Right lung (tissue), 5 donors: Measurements from ENCODE around the gene RIMBP3C. TPM values are rescaled to one million over a fixed set of nuclear protein-coding genes. Genes with fewer than 3 reads are reported as not detected.
"Not testable (repeated sequence)": the region's sequence is repeated elsewhere in the genome, so short reads cannot be mapped to it uniquely, and the experiment has no call there.

ENCODE experiments used
- DNase-seq, 2 donors: peaks; one replicate each; pipeline ENCODE4 v3.0.0-alpha.2; 2013
- polyA plus RNA-seq, 5 donors: library from polyadenylated mRNA; unstranded; fragments of 120-200 nt; gene quantifications; one replicate each; pipeline versions ENCODE4 v1.2.1 to v1.2.3, GENCODE V29; 2013; ENCODE audit warnings: inconsistent platforms in 1 of 5, low replicate concordance in 1 of 5; ENCODE audit not compliant: insufficient read length in 5 of 5, insufficient read depth in 1 of 5

The RIMBP3C gene
- polyA plus RNA-seq, 5 donors: 0.09 to 0.27 (median 0.24) TPM; not detected in 1

GRCh38 chr22:21573293-21573734, 22.1 kb upstream of the RIMBP3C start:
- DNase-seq: no peak

GRCh38 chr22:21571679-21572078, 20.4 kb upstream of the RIMBP3C start:
- DNase-seq: no peak

- no peak for DNase-seq
Observed at GRCh38 chr22:21570398-21570797, 19.1 kb upstream of the RIMBP3C start.

- no peak for DNase-seq
Observed at GRCh38 chr22:21569459-21570170, 18.4 kb upstream of the RIMBP3C start.

GRCh38 chr22:21569076-21569427, 17.8 kb upstream of the RIMBP3C start:
- DNase-seq: not testable (repeated sequence)

GRCh38 chr22:21568347-21569075, 17.2 kb upstream of the RIMBP3C start:
- DNase-seq: no peak

- peak; percentile 75 to 79 for DNase-seq
Observed at GRCh38 chr22:21567456-21568346, 16.4 kb upstream of the RIMBP3C start, which contains the start of gene UBE2L3. UBE2L3 (plus strand) TSS chr22:21567714; CDS start chr22:21567745, 31 bp downstream.

- DNase-seq: no peak
Observed at GRCh38 chr22:21564411-21564810, 13.2 kb upstream of the RIMBP3C start.

GRCh38 chr22:21563912-21564311, 12.7 kb upstream of the RIMBP3C start:
- DNase-seq: no peak

- DNase-seq: not testable (repeated sequence)
Observed at GRCh38 chr22:21560657-21561056, 9.4 kb upstream of the RIMBP3C start.

GRCh38 chr22:21559345-21560125, 8.3 kb upstream of the RIMBP3C start:
- DNase-seq: not testable (repeated sequence)

GRCh38 chr22:21550678-21551047, 598 bp downstream of the RIMBP3C start:
- DNase-seq: not testable (repeated sequence)

- DNase-seq: not testable (repeated sequence)
Observed at GRCh38 chr22:21550008-21550677, 1.1 kb downstream of the RIMBP3C start.

- DNase-seq: not testable (repeated sequence)
Observed at GRCh38 chr22:21549558-21549957, 1.7 kb downstream of the RIMBP3C start.

GRCh38 chr22:21544432-21545322, 6.6 kb downstream of the RIMBP3C start:
- not testable (repeated sequence) for DNase-seq

- not testable (repeated sequence) for DNase-seq
Observed at GRCh38 chr22:21539862-21540261, 11.4 kb downstream of the RIMBP3C start.

GRCh38 chr22:21532863-21533648, 18.2 kb downstream of the RIMBP3C start:
- DNase-seq: not testable (repeated sequence)

- not testable (repeated sequence) for DNase-seq
Observed at GRCh38 chr22:21531525-21531924, 19.7 kb downstream of the RIMBP3C start.
